Neural progenitor cell (in vitro differentiated cells): ENCODE results near the gene ZHX3. TPM values are rescaled to one million over a fixed set of nuclear protein-coding genes. Genes with fewer than 3 reads are reported as not detected.

Source experiments
- DNase-seq: peaks from one replicate; pipeline ENCODE4 v3.0.0-alpha.2; 2016; ENCODE audit warnings: low spot score
- H2AFZ ChIP-seq: fragments of 200-600 bp; sonication (generic); replicated peaks from 2 replicates; pipeline ENCODE4 v1.6.1; 2016; ENCODE audit warnings: antibody characterized with exemption
- H3F3A ChIP-seq: fragments of 200-600 bp; sonication (generic); 2 replicates; pipeline ENCODE4 v1.6.1; 2016; ENCODE audit warnings: antibody characterized with exemption, low read depth
- H3K27ac ChIP-seq: fragments of 200-600 bp; sonication (generic); 2 replicates; pipeline ENCODE4 v1.5.1; 2016; ENCODE audit warnings: mild to moderate bottlenecking
- H3K27me3 ChIP-seq: fragments of 200-600 bp; sonication (generic); 2 replicates; pipeline ENCODE4 v1.6.1; 2016; ENCODE audit warnings: mild to moderate bottlenecking, moderate library complexity
- H3K36me3 ChIP-seq: fragments of 200-600 bp; sonication (generic); 2 replicates; pipeline ENCODE4 v1.5.1; 2016
- H3K4me1 ChIP-seq: fragments of 200-600 bp; sonication (generic); 2 replicates; pipeline ENCODE4 v1.6.1; 2016; ENCODE audit warnings: mixed run types
- H3K4me2 ChIP-seq: fragments of 200-600 bp; sonication (generic); 2 replicates; pipeline ENCODE4 v1.6.1; 2016
- H3K4me3 ChIP-seq: fragments of 200-600 bp; sonication (generic); 2 replicates; pipeline ENCODE4 v1.5.1; 2016
- H3K79me2 ChIP-seq: fragments of 200-600 bp; sonication (generic); 2 replicates; pipeline ENCODE4 v1.6.1; 2016; ENCODE audit warnings: low read depth
- H3K9ac ChIP-seq: fragments of 200-600 bp; sonication (generic); 2 replicates; pipeline ENCODE4 v1.6.1; 2016
- H3K9me3 ChIP-seq: fragments of 200-600 bp; sonication (generic); 2 replicates; pipeline ENCODE4 v1.5.1; 2016; ENCODE audit warnings: low read depth
- H4K20me1 ChIP-seq: fragments of 200-600 bp; sonication (generic); 2 replicates; pipeline ENCODE4 v1.6.1; 2016; ENCODE audit warnings: low read depth
- H3K27ac Mint-ChIP-seq: 3 replicates; pipeline ENCODE4 v1.8.0; 2021; ENCODE audit warnings: mixed read lengths
- H3K27me3 Mint-ChIP-seq: 2 replicates; pipeline ENCODE4 v1.8.0; 2022; ENCODE audit warnings: low read depth, mild to moderate bottlenecking, inconsistent platforms, moderate library complexity, mixed read lengths; ENCODE audit not compliant: insufficient read depth
- H3K36me3 Mint-ChIP-seq: 3 replicates; pipeline ENCODE4 v1.8.0; 2021; ENCODE audit warnings: mixed read lengths
- H3K4me1 Mint-ChIP-seq: 3 replicates; pipeline ENCODE4 v1.8.0; 2021; ENCODE audit warnings: mixed read lengths
- H3K4me3 Mint-ChIP-seq: 3 replicates; pipeline ENCODE4 v1.8.0; 2021; ENCODE audit warnings: mild to moderate bottlenecking, moderate library complexity, mixed read lengths
- H3K9me3 Mint-ChIP-seq: 3 replicates; pipeline ENCODE4 v1.8.0; 2020; ENCODE audit warnings: mixed read lengths
- CTCF ChIP-seq: fragments of 200-600 bp; sonication (generic); IDR thresholded peaks from 2 replicates; pipeline ENCODE4 v1.5.1; 2017; ENCODE audit warnings: antibody characterized with exemption, mild to moderate bottlenecking
- EZH2 ChIP-seq: fragments of 200-600 bp; sonication (generic); IDR thresholded peaks from 2 replicates; pipeline ENCODE4 v1.6.1; 2017; ENCODE audit warnings: antibody characterized with exemption, mild to moderate bottlenecking, moderate library complexity
- EZH2phosphoT487 ChIP-seq: fragments of 200-600 bp; sonication (generic); IDR thresholded peaks from 2 replicates; pipeline ENCODE4 v1.6.1; 2017; ENCODE audit warnings: antibody characterized with exemption
- total RNA-seq: library from RNA; depleted of rRNA; stranded (reverse); fragments of >200 nt; gene quantifications from 2 replicates; pipeline ENCODE4 v1.2.3, GENCODE V29; 2015; ENCODE audit warnings: low replicate concordance

ZHX3 gene
- total RNA-seq, 1 donor from 2014 or later: 6.8 TPM

GRCh38 chr20:41160686-41161085 is 156.8 kb downstream of the ZHX3 start:
- peaks cover 2% of the 10 kb centered on the region for H3K27me3 Mint-ChIP-seq
- H3K36me3 ChIP-seq: no peaks in the 10 kb centered on the region
- H3K4me1 ChIP-seq: no peaks in the 10 kb centered on the region
- H3K4me3 Mint-ChIP-seq: no peak overlapping the region
- H3K79me2 ChIP-seq: peaks cover 44% of the 10 kb centered on the region
- no peak overlapping the region for H3K4me3 ChIP-seq
- no peak overlapping the region for H3K27ac ChIP-seq
- H3K9me3 Mint-ChIP-seq: no peaks in the 10 kb centered on the region
- peaks cover 11% of the 10 kb centered on the region for H3K4me1 Mint-ChIP-seq
- DNase-seq: no peak
- no peaks in the 10 kb centered on the region for H3K9me3 ChIP-seq
- peaks cover 62% of the 10 kb centered on the region for H4K20me1 ChIP-seq
- TF ChIP-seq EZH2: no peak
- TF ChIP-seq CTCF: no peak
- no peak for TF ChIP-seq EZH2phosphoT487
- H2AFZ ChIP-seq: no peak overlapping the region
- H3K27me3 ChIP-seq: no peaks in the 10 kb centered on the region
- H3K9ac ChIP-seq: no peak overlapping the region
- no peaks in the 10 kb centered on the region for H3F3A ChIP-seq
- H3K27ac Mint-ChIP-seq: peak overlapping the region; percentile 5
- peaks cover 42% of the 10 kb centered on the region for H3K36me3 Mint-ChIP-seq
- H3K4me2 ChIP-seq: no peak overlapping the region

- Mint-ChIP-seq H3K4me3 (no peak overlapping the region), H3K27me3 (peaks cover 2% of the 10 kb centered on the region), H3K27ac (no peak overlapping the region), H3K9me3 (no peaks in the 10 kb centered on the region), H3K36me3 (peaks cover 36% of the 10 kb centered on the region), H3K4me1 (peaks cover 17% of the 10 kb centered on the region)
- no peaks in the 10 kb centered on the region for H3K27me3 ChIP-seq
- no peak for DNase-seq
- no peaks in the 10 kb centered on the region for H3K36me3 ChIP-seq
- H3K4me2 ChIP-seq: no peak overlapping the region
- H4K20me1 ChIP-seq: peaks cover 73% of the 10 kb centered on the region
- H3K4me3 ChIP-seq: no peak overlapping the region
- TF ChIP-seq EZH2phosphoT487: no peak
- TF ChIP-seq EZH2: no peak
- TF ChIP-seq CTCF: no peak
- no peak overlapping the region for H2AFZ ChIP-seq
- no peaks in the 10 kb centered on the region for H3K4me1 ChIP-seq
- H3F3A ChIP-seq: no peaks in the 10 kb centered on the region
- no peaks in the 10 kb centered on the region for H3K9me3 ChIP-seq
- H3K27ac ChIP-seq: no peak overlapping the region
- no peak overlapping the region for H3K9ac ChIP-seq
- peaks cover 55% of the 10 kb centered on the region for H3K79me2 ChIP-seq
These were observed 158.0 kb downstream of the ZHX3 start for GRCh38 chr20:41159547-41159946.

GRCh38 chr20:41158082-41158625 is 159.4 kb downstream of the ZHX3 start:
- Mint-ChIP-seq H3K9me3 (no peaks in the 10 kb centered on the region), H3K36me3 (peaks cover 28% of the 10 kb centered on the region), H3K4me3 (no peak overlapping the region), H3K4me1 (peaks cover 23% of the 10 kb centered on the region), H3K27me3 (peaks cover 2% of the 10 kb centered on the region), H3K27ac (no peak overlapping the region)
- Histone ChIP-seq H3K4me2 (no peak overlapping the region), H3K4me3 (no peak overlapping the region), H3K9ac (peak overlapping the region; percentile 22), H4K20me1 (peaks cover 87% of the 10 kb centered on the region), H3K27me3 (no peaks in the 10 kb centered on the region), H3K9me3 (no peaks in the 10 kb centered on the region), H2AFZ (no peak overlapping the region), H3K27ac (no peak overlapping the region), H3K79me2 (peaks cover 69% of the 10 kb centered on the region), H3F3A (no peaks in the 10 kb centered on the region), H3K4me1 (no peaks in the 10 kb centered on the region), H3K36me3 (no peaks in the 10 kb centered on the region)
- no peak for DNase-seq
- TF ChIP-seq CTCF (no peak), EZH2 (no peak), EZH2phosphoT487 (no peak)
